ENCODE measurements around the gene WWOX.

DNA sequence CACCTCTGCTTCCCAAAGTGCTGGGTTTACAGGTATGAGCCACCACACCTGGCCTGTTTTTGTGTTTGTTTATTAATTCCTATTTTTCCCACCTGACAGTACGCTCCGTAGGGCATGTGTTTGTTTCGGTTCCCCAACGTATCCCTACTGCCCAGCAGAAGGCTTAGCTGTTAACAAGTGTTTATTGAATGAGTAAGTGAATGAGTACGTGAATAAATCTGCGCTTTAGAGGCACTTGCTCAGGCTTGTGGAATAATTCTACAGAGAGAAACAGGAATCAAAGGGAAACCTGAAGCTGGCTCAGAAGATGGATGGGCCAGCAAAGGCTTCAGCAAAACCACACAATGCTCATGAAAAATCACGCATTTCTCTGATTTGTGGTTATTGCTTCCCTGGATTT, 853.2 kb downstream of the WWOX start:
- TF ChIP-seq CTCF (IDR thresholded peaks at IDR 0.05 in 8 of 11, conservative IDR thresholded peaks at IDR 0.05 in 3 of 11) (no peak), POLR2A (IDR thresholded peaks at IDR 0.05) (no peak), POLR2AphosphoS5 (IDR thresholded peaks at IDR 0.05) (no peak)
